Lower leg skin (tissue), 3 donors: Measurements from ENCODE around the gene DTYMK.

Experiments
- CTCF ChIP-seq, 3 donors: fragments of 450-650 bp; IDR thresholded peaks; one replicate each; pipeline ENCODE4 v1.5.1; 2016; ENCODE audit warnings: antibody characterized with exemption in 3 of 3, mild to moderate bottlenecking in 3 of 3, moderate library complexity in 2 of 3
- POLR2A ChIP-seq, 2 donors: fragments of 450-650 bp; IDR thresholded peaks; one replicate each; pipeline ENCODE4 v1.6.1; 2016 to 2017; ENCODE audit warnings: antibody characterized with exemption in 2 of 2, mild to moderate bottlenecking in 1 of 2, moderate library complexity in 1 of 2

DNA sequence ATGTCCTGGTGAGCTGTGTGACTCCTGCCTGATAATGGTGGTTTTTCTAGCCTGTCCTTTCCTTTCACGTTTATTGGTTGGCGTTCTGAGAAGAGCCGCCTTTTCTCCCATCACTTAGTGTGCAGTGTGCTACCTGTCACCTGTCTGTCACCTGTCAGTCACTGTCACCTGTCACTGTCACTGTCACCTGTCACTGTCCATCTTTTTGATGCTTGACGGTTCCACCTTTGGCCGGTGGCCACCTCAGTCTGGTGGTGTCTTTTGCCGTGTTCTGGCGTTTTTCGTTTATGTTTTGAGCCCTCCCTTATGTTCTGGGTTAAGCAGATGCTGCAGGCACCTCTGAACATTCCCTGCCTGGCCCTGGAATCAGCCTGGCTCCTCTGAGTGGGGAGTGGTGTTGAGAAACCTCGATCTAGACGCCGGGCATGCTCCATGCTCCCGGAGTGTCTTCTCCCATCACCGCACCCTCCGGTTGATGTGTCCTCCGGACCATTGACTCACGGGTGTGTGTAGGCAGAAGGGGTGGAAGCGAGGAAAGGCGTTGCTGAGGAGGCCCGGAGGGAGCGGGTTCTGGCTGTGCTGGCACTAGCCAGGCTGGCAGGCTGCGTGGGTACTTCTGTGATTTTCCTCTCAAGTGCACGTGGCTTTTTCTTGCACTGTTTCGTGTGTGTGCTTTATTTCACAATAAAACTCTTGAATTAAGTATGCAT lies 20.7 kb downstream of the DTYMK start:
- TF ChIP-seq POLR2A (IDR thresholded peaks at IDR 0.05) (no peak), CTCF (IDR thresholded peaks at IDR 0.05) (no peak)
